Large intestine (tissue), 3 donors: ENCODE measurements around the gene RNF217. TPM values are rescaled to one million over a fixed set of nuclear protein-coding genes. Genes with fewer than 3 reads are reported as not detected.
A peak's percentile ranks its signal among the peaks of the same experiment; 100 is the strongest.

Experiments
- DNase-seq, 2 donors: peaks; one replicate each; pipeline versions ENCODE4 v3.0.0 to v3.0.0-alpha.2; 2013
- H3K27ac ChIP-seq: one replicate; pipeline ENCODE4 v1.5.1; 2013; ENCODE audit warnings: low read length
- H3K27me3 ChIP-seq: 2 replicates; pipeline ENCODE4 v1.6.1; 2013; ENCODE audit warnings: low read length; ENCODE audit not compliant: control insufficient read depth, insufficient read depth
- H3K36me3 ChIP-seq: 2 replicates; pipeline ENCODE4 v1.6.1; 2013; ENCODE audit warnings: low read length; ENCODE audit not compliant: control insufficient read depth, insufficient read depth
- H3K4me1 ChIP-seq: one replicate; pipeline ENCODE4 v1.6.1; 2013; ENCODE audit warnings: low read length; ENCODE audit not compliant: control insufficient read depth, insufficient read depth
- H3K4me3 ChIP-seq: one replicate; pipeline ENCODE4 v1.5.1; 2013; ENCODE audit warnings: low read length
- H3K9me3 ChIP-seq: one replicate; pipeline ENCODE4 v1.6.1; 2013; ENCODE audit warnings: mild to moderate bottlenecking, low read depth, low read length, moderate library complexity; ENCODE audit not compliant: control insufficient read depth
- WGBS: methylation state at CpG from one replicate; pipeline ENCODE4 v1.1.5; 2013; ENCODE audit warnings: low lambda C conversion rate; ENCODE audit not compliant: insufficient coverage; 5-methylcytosine and 5-hydroxymethylcytosine counted together
- polyA plus RNA-seq: library from polyadenylated mRNA; unstranded; fragments of 120-200 nt; gene quantifications from one replicate; pipeline ENCODE4 v1.2.1, GENCODE V29; 2013

RNF217 gene
- polyA plus RNA-seq, 1 donor, result 20.0 TPM

- Histone ChIP-seq H3K4me1 (no peaks in the 10 kb centered on the region), H3K27me3 (no peaks in the 10 kb centered on the region), H3K36me3 (no peaks in the 10 kb centered on the region), H3K9me3 (no peaks in the 10 kb centered on the region), H3K4me3 (no peak overlapping the region), H3K27ac (no peak overlapping the region)
- DNase-seq, result no peak
Measured at GRCh38 chr6:124941259-124941658, 21.0 kb upstream of the RNF217 start.

GRCh38 chr6:124943658-124944057, 18.6 kb upstream of the RNF217 start:
- Histone ChIP-seq H3K4me3 (no peak overlapping the region), H3K4me1 (no peaks in the 10 kb centered on the region), H3K9me3 (no peaks in the 10 kb centered on the region), H3K27me3 (no peaks in the 10 kb centered on the region), H3K27ac (no peak overlapping the region), H3K36me3 (no peaks in the 10 kb centered on the region)
- WGBS, result no CpG with 5 or more reads among the region's 1 CpG
- DNase-seq, result no peak

GRCh38 chr6:124947971-124948451, 14.2 kb upstream of the RNF217 start:
- no peak for DNase-seq
- Histone ChIP-seq H3K36me3 (no peaks in the 10 kb centered on the region), H3K4me3 (no peak overlapping the region), H3K27ac (no peak overlapping the region), H3K27me3 (no peaks in the 10 kb centered on the region), H3K4me1 (no peaks in the 10 kb centered on the region), H3K9me3 (no peaks in the 10 kb centered on the region)
- 100% methylated on average over 1 of the region's 2 CpGs for WGBS

GRCh38 chr6:124949706-124950105, 12.5 kb upstream of the RNF217 start:
- no peaks in the 10 kb centered on the region for H3K36me3 ChIP-seq
- H3K27me3 ChIP-seq, result no peaks in the 10 kb centered on the region
- no peak for DNase-seq
- H3K4me3 ChIP-seq, result no peak overlapping the region
- no peaks in the 10 kb centered on the region for H3K9me3 ChIP-seq
- H3K4me1 ChIP-seq, result no peaks in the 10 kb centered on the region
- H3K27ac ChIP-seq, result no peak overlapping the region
- WGBS, result no CpG with 5 or more reads among the region's 3 CpGs

- H3K4me1 ChIP-seq, result no peaks in the 10 kb centered on the region
- 100% methylated on average over 1 of the region's 1 CpG for WGBS
- no peaks in the 10 kb centered on the region for H3K9me3 ChIP-seq
- no peaks in the 10 kb centered on the region for H3K36me3 ChIP-seq
- no peaks in the 10 kb centered on the region for H3K27me3 ChIP-seq
- no peak overlapping the region for H3K4me3 ChIP-seq
- no peak for DNase-seq
- H3K27ac ChIP-seq, result no peak overlapping the region
Measured at GRCh38 chr6:124953808-124954207, 8.4 kb upstream of the RNF217 start.

GRCh38 chr6:124955108-124955856, 7.0 kb upstream of the RNF217 start:
- no CpG with 5 or more reads among the region's 7 CpGs for WGBS
- Histone ChIP-seq H3K27me3 (no peaks in the 10 kb centered on the region), H3K4me3 (no peak overlapping the region), H3K9me3 (no peaks in the 10 kb centered on the region), H3K36me3 (no peaks in the 10 kb centered on the region), H3K27ac (no peak overlapping the region), H3K4me1 (no peaks in the 10 kb centered on the region)
- DNase-seq, result no peak

- H3K27ac ChIP-seq, result no peak overlapping the region
- no peak overlapping the region for H3K4me3 ChIP-seq
- H3K9me3 ChIP-seq, result no peaks in the 10 kb centered on the region
- H3K4me1 ChIP-seq, result no peaks in the 10 kb centered on the region
- DNase-seq, result no peak
- H3K36me3 ChIP-seq, result no peaks in the 10 kb centered on the region
- no CpG with 5 or more reads among the region's 6 CpGs for WGBS
- no peaks in the 10 kb centered on the region for H3K27me3 ChIP-seq
Measured at GRCh38 chr6:124956018-124956417, 6.2 kb upstream of the RNF217 start.

- Histone ChIP-seq H3K27ac (no peak overlapping the region), H3K36me3 (no peaks in the 10 kb centered on the region), H3K9me3 (no peaks in the 10 kb centered on the region), H3K4me1 (no peaks in the 10 kb centered on the region), H3K4me3 (no peak overlapping the region), H3K27me3 (no peaks in the 10 kb centered on the region)
- no peak for DNase-seq
Measured at GRCh38 chr6:124958149-124958548, 4.1 kb upstream of the RNF217 start.

- WGBS, result no CpG with 5 or more reads among the region's 1 CpG
- Histone ChIP-seq H3K4me1 (no peaks in the 10 kb centered on the region), H3K9me3 (no peaks in the 10 kb centered on the region), H3K36me3 (no peaks in the 10 kb centered on the region), H3K4me3 (no peak overlapping the region), H3K27me3 (no peaks in the 10 kb centered on the region), H3K27ac (no peak overlapping the region)
- no peak for DNase-seq
Measured at GRCh38 chr6:124958759-124959354, 3.4 kb upstream of the RNF217 start.

GRCh38 chr6:124960757-124961463, 1.3 kb upstream of the RNF217 start:
- H3K27me3 ChIP-seq, result no peaks in the 10 kb centered on the region
- H3K36me3 ChIP-seq, result no peaks in the 10 kb centered on the region
- H3K9me3 ChIP-seq, result no peaks in the 10 kb centered on the region
- H3K4me1 ChIP-seq, result no peaks in the 10 kb centered on the region
- WGBS, result 89% methylated on average over 1 of the region's 4 CpGs
- H3K4me3 ChIP-seq, result peak overlapping the region; percentile 56
- H3K27ac ChIP-seq, result peak overlapping the region; percentile 91
- no peak for DNase-seq
